Measurements from ENCODE around the gene THBS1. TPM values are rescaled to one million over a fixed set of nuclear protein-coding genes. Genes with fewer than 3 reads are reported as not detected.

The THBS1 gene
- total RNA-seq, 4 donors from 2014 or later, result 82.0 to 396 (median 89.6) TPM

DNA sequence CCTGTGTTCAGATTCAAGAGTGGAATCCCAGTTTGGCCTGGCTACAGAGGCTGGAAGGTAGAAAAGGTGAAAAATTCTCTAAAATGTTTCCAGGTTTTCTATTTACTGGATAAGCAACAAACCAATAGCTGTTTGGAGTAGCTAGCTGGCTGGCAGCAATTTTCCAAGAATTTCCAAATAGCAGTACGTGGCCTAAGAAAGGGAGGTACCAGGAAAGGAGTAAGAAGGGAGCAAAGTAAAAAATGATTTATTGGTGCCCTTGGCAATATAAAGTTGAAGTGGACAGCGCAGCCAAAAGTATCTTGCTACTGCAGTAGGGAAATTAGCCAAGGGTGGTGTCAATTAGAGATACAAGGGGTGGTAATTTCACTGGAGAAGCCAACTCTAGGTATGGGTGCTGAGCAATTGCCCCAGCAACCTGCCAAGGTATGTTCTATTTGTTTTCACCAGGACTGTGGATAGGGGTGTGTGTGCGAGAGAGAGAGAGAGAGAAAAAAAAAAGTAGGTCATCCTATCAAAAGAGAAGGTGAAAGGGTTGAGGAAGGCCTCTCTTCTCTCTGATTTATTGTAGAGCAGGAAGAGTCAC, 40.8 kb upstream of the THBS1 start:
- Histone ChIP-seq H3K9me3 (peaks cover 1% of the 10 kb centered on the region), H3K27ac (no peak overlapping the region), H3K4me3 (no peak overlapping the region), H3K36me3 (no peaks in the 10 kb centered on the region), H3K27me3 (no peaks in the 10 kb centered on the region), H3K4me1 (peaks cover 14% of the 10 kb centered on the region)
- DNase-seq (ENCODE audit: low spot score in 2 of 2), result no peak
- WGBS, result 51% methylated on average over 3 of the region's 3 CpGs
- TF ChIP-seq CTCF (IDR thresholded peaks at IDR 0.05), result no peak
- no peak for TF ChIP-seq POLR2AphosphoS5 (IDR thresholded peaks at IDR 0.05)
- TF ChIP-seq EP300 (IDR thresholded peaks at IDR 0.05), result no peak
- TF ChIP-seq POLR2A (IDR thresholded peaks at IDR 0.05), result no peak

GRCh38 chr15:39542385-39543065, 38.4 kb upstream of the THBS1 start:
- peaks cover 5% of the 10 kb centered on the region for H3K4me1 ChIP-seq
- no peak overlapping the region for H3K27ac ChIP-seq
- no peak overlapping the region for H3K4me3 ChIP-seq
- no peaks in the 10 kb centered on the region for H3K27me3 ChIP-seq
- TF ChIP-seq CTCF (IDR thresholded peaks at IDR 0.05) (no peak), POLR2A (IDR thresholded peaks at IDR 0.05) (no peak), POLR2AphosphoS5 (IDR thresholded peaks at IDR 0.05) (no peak), EP300 (IDR thresholded peaks at IDR 0.05) (no peak)
- no peak for DNase-seq (ENCODE audit: low spot score in 2 of 2)
- H3K36me3 ChIP-seq, result no peaks in the 10 kb centered on the region
- WGBS, result 96% methylated on average over 4 of the region's 4 CpGs
- peaks cover 5% of the 10 kb centered on the region for H3K9me3 ChIP-seq

- H3K4me1 ChIP-seq, result peaks cover 5% of the 10 kb centered on the region
- H3K27ac ChIP-seq, result no peak overlapping the region
- no peak for DNase-seq (ENCODE audit: low spot score in 2 of 2)
- TF ChIP-seq EP300 (IDR thresholded peaks at IDR 0.05) (no peak), CTCF (IDR thresholded peaks at IDR 0.05) (no peak), POLR2AphosphoS5 (IDR thresholded peaks at IDR 0.05) (no peak), POLR2A (IDR thresholded peaks at IDR 0.05) (no peak)
- no peak overlapping the region for H3K4me3 ChIP-seq
- H3K27me3 ChIP-seq, result no peaks in the 10 kb centered on the region
- H3K36me3 ChIP-seq, result no peaks in the 10 kb centered on the region
- WGBS, result 11% methylated on average over 1 of the region's 1 CpG
- peaks cover 5% of the 10 kb centered on the region for H3K9me3 ChIP-seq
Measured at GRCh38 chr15:39543651-39544050, 37.2 kb upstream of the THBS1 start.

DNA sequence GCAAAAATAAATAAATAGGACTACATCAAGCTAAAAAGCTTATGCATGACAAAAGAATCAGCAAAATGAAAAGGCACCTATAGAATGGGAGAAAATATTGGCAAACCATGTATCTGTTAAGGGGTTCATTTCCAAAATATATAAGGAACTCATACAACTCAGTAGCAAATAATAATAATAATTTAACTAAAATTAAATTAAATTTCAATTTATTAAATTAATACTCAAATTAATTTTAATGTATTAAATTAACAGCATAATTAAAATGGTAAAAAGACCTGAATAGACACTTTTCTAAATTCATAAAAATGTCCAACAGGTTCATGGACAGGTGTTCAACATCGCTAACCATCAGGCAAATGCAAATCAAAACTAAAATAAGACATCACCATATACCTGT, 34.0 kb upstream of the THBS1 start:
- 95% methylated on average over 1 of the region's 1 CpG for WGBS
- Histone ChIP-seq H3K4me1 (no peaks in the 10 kb centered on the region), H3K27me3 (no peaks in the 10 kb centered on the region), H3K9me3 (peaks cover 5% of the 10 kb centered on the region), H3K27ac (no peak overlapping the region), H3K36me3 (no peaks in the 10 kb centered on the region), H3K4me3 (no peak overlapping the region)
- TF ChIP-seq POLR2A (IDR thresholded peaks at IDR 0.05) (no peak), CTCF (IDR thresholded peaks at IDR 0.05) (no peak), POLR2AphosphoS5 (IDR thresholded peaks at IDR 0.05) (no peak), EP300 (IDR thresholded peaks at IDR 0.05) (no peak)
- no peak for DNase-seq (ENCODE audit: low spot score in 2 of 2)

DNA sequence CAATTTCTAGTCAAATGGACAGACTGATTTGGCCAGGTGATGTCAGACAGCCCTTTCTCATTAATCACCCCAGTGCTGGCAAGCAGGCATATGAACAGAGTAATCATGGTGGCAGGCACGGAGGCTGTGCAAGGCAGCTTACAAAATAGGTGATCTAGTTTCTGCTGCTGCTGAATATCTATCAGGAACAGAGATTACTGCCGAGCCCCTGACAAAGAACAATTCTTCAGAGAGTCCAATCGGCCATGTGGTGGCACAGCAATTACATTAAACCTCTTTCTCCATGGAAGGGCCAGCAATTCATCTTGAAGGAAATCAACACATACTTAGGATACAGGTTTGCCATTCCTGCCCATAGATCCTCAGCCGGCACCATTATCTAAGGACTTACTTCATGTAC, 32.3 kb upstream of the THBS1 start:
- Histone ChIP-seq H3K4me3 (no peak overlapping the region), H3K36me3 (no peaks in the 10 kb centered on the region), H3K27me3 (no peaks in the 10 kb centered on the region), H3K9me3 (peaks cover 5% of the 10 kb centered on the region), H3K27ac (no peak overlapping the region), H3K4me1 (peaks cover 6% of the 10 kb centered on the region)
- DNase-seq (ENCODE audit: low spot score in 2 of 2), result no peak
- WGBS, result 98% methylated on average over 4 of the region's 4 CpGs
- TF ChIP-seq EP300 (IDR thresholded peaks at IDR 0.05) (no peak), CTCF (IDR thresholded peaks at IDR 0.05) (no peak), POLR2A (IDR thresholded peaks at IDR 0.05) (no peak), POLR2AphosphoS5 (IDR thresholded peaks at IDR 0.05) (no peak)

All from suprapubic skin (tissue), 4 donors.